Liver (tissue), 9 donors: ENCODE measurements around the gene SCAP. TPM values are rescaled to one million over a fixed set of nuclear protein-coding genes. Genes with fewer than 3 reads are reported as not detected.
A peak's percentile ranks its signal among the peaks of the same experiment; 100 is the strongest.

ENCODE experiments used
- DNase-seq: peaks from one replicate; pipeline ENCODE4 v3.0.0-alpha.2; 2017; ENCODE audit warnings: low spot score
- H3K27ac ChIP-seq, 2 donors: one replicate each; pipeline ENCODE4 v1.7.0; 2013; ENCODE audit warnings: inconsistent platforms in 2 of 2, low read length in 2 of 2, control low read depth in 1 of 2, low read depth in 1 of 2, mild to moderate bottlenecking in 1 of 2
- H3K27me3 ChIP-seq, 4 donors: one replicate each; pipeline versions ENCODE4 v1.6.1 to v1.7.0; 2013; ENCODE audit warnings: low read length in 3 of 4, inconsistent platforms in 1 of 4, mild to moderate bottlenecking in 1 of 4, moderate library complexity in 1 of 4; ENCODE audit not compliant: control insufficient read depth in 4 of 4, insufficient read depth in 4 of 4
- H3K36me3 ChIP-seq, 4 donors: one replicate each; pipeline versions ENCODE4 v1.6.1 to v1.7.0; 2013; ENCODE audit warnings: low read length in 3 of 4, mild to moderate bottlenecking in 3 of 4, low read depth in 1 of 4, moderate library complexity in 1 of 4; ENCODE audit not compliant: control insufficient read depth in 4 of 4, insufficient read depth in 3 of 4
- H3K4me1 ChIP-seq, 4 donors: one replicate each; pipeline versions ENCODE4 v1.6.1 to v1.7.0; 2013; ENCODE audit warnings: low read length in 3 of 4, mild to moderate bottlenecking in 3 of 4, moderate library complexity in 1 of 4; ENCODE audit not compliant: control insufficient read depth in 4 of 4, insufficient read depth in 4 of 4
- H3K4me3 ChIP-seq, 3 donors: one replicate each; pipeline versions ENCODE4 v1.6.1 to v1.7.0; 2013; ENCODE audit warnings: low read length in 3 of 3, control low read depth in 1 of 3, low read depth in 1 of 3, mild to moderate bottlenecking in 1 of 3
- H3K9ac ChIP-seq, 2 donors: one replicate each; pipeline ENCODE4 v1.7.0; 2013; ENCODE audit warnings: low read length in 2 of 2, mild to moderate bottlenecking in 2 of 2, moderate library complexity in 2 of 2, control low read depth in 1 of 2, low read depth in 1 of 2
- H3K9me3 ChIP-seq, 4 donors: one replicate each; pipeline versions ENCODE4 v1.6.1 to v1.7.0; 2013; ENCODE audit warnings: low read length in 3 of 4; ENCODE audit not compliant: control insufficient read depth in 4 of 4
- EGR1 ChIP-seq, 2 donors: IDR thresholded peaks; 2 replicates each; pipeline ENCODE4 v1.6.1; 2016 to 2018; ENCODE audit warnings: antibody characterized with exemption in 2 of 2, low read depth in 2 of 2
- FOXA1 ChIP-seq: IDR thresholded peaks from 2 replicates; pipeline ENCODE4 v1.6.1; 2016; ENCODE audit warnings: antibody characterized with exemption
- FOXA2 ChIP-seq: IDR thresholded peaks from 2 replicates; pipeline ENCODE4 v1.6.1; 2016; ENCODE audit warnings: antibody characterized with exemption
- GABPA ChIP-seq, 2 donors: IDR thresholded peaks in 1 of 2; conservative IDR thresholded peaks in 1 of 2; 2 replicates each; pipeline ENCODE4 v1.6.1; 2016; ENCODE audit warnings: antibody characterized with exemption in 2 of 2, mild to moderate bottlenecking in 1 of 2, moderate library complexity in 1 of 2
- HNF4A ChIP-seq, 2 donors: conservative IDR thresholded peaks; 2 replicates each; pipeline ENCODE4 v1.6.1; 2016; ENCODE audit warnings: antibody characterized with exemption in 2 of 2, mild to moderate bottlenecking in 2 of 2
- MAX ChIP-seq: IDR thresholded peaks from 2 replicates; pipeline ENCODE4 v1.6.1; 2016; ENCODE audit warnings: antibody characterized with exemption
- NR2F2 ChIP-seq: IDR thresholded peaks from 2 replicates; pipeline ENCODE4 v1.6.1; 2016; ENCODE audit warnings: antibody characterized with exemption
- RAD21 ChIP-seq, 2 donors: IDR thresholded peaks; 2 replicates each; pipeline ENCODE4 v1.6.1; 2016; ENCODE audit warnings: antibody characterized with exemption in 2 of 2, mild to moderate bottlenecking in 2 of 2
- REST ChIP-seq: IDR thresholded peaks from 2 replicates; pipeline ENCODE4 v1.6.1; 2016; ENCODE audit warnings: antibody characterized with exemption, mild to moderate bottlenecking
- TAF1 ChIP-seq: conservative IDR thresholded peaks from 2 replicates; pipeline ENCODE4 v1.6.1; 2016; ENCODE audit warnings: antibody characterized with exemption, mild to moderate bottlenecking
- YY1 ChIP-seq: IDR thresholded peaks from 2 replicates; pipeline ENCODE4 v1.6.1; 2016; ENCODE audit warnings: antibody characterized with exemption, mild to moderate bottlenecking
- ZBTB33 ChIP-seq: IDR thresholded peaks from 2 replicates; pipeline ENCODE4 v1.6.1; 2016; ENCODE audit warnings: antibody characterized with exemption
- WGBS: extraction: QIAGEN DNeasy Blood & Tissue Kit; methylation state at CpG from one replicate; pipeline ENCODE4 v1.1.7; 2013; 5-methylcytosine and 5-hydroxymethylcytosine counted together
- polyA plus RNA-seq, 2 donors: library from polyadenylated mRNA; stranded (reverse) in 1 of 2; unstranded in 1 of 2; fragments of 200-250 nt in 1 of 2; fragments of >200 nt in 1 of 2; fragmentation: Nextera tagmentation in 1 of 2; extraction: Ambion mirVana in 1 of 2; gene quantifications; one replicate each; pipeline versions ENCODE4 v1.2.1 to v1.2.3, GENCODE V29; 2013 to 2015
- total RNA-seq, 2 donors: library from RNA; depleted of rRNA; stranded (reverse); fragments of >200 nt; gene quantifications; one replicate each; pipeline ENCODE4 v1.2.3, GENCODE V29; 2014
- TF ChIP-seq, protein P1 (sequence below): IDR thresholded peaks from 2 replicates; pipeline ENCODE4 v1.6.1; 2016; ENCODE audit warnings: antibody characterized with exemption
- TF ChIP-seq, protein P2 (sequence below): fragments of 150-350 bp; IDR thresholded peaks from 2 replicates; pipeline ENCODE4 v1.5.1; 2017; ENCODE audit warnings: improper control_type of control experiment, low read depth, low read length; ENCODE audit not compliant: missing input control
- donor health status: healthy.
- donor health status: healthy.
- donor health status: healthy.
- donor health status: healthy.
- donor health status: healthy.

The SCAP gene
- total and polyA plus RNA-seq, 4 donors: 25.9 to 84.8 (median 59.3) TPM

GRCh38 chr3:47456984-47457383, 18.8 kb downstream of the SCAP start:
- Histone ChIP-seq H3K36me3 (peaks cover 0 to 2% (median 0%) of the 10 kb centered on the region in 4 donors), H3K9ac (no peak overlapping the region), H3K4me1 (peaks cover 4 to 26% (median 8%) of the 10 kb centered on the region in 4 donors), H3K4me3 (no peak overlapping the region), H3K27me3 (no peaks in the 10 kb centered on the region), H3K27ac (no peak overlapping the region), H3K9me3 (no peaks in the 10 kb centered on the region)
- no peak for DNase-seq
- no peak for TF ChIP-seq FOXA2
- TF ChIP-seq FOXA1: no peak
- TF ChIP-seq, protein P1, sequence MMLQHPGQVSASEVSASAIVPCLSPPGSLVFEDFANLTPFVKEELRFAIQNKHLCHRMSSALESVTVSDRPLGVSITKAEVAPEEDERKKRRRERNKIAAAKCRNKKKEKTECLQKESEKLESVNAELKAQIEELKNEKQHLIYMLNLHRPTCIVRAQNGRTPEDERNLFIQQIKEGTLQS: no peak
- no peak for TF ChIP-seq TAF1
- TF ChIP-seq MAX: no peak
- no peak for TF ChIP-seq NR2F2
- TF ChIP-seq EGR1 (IDR thresholded peaks at IDR 0.05; ENCODE audit: low read depth in 2 of 2): no peak
- TF ChIP-seq GABPA (IDR thresholded peaks at IDR 0.05 in 1 of 2, conservative IDR thresholded peaks at IDR 0.05 in 1 of 2): no peak
- TF ChIP-seq RAD21 (IDR thresholded peaks at IDR 0.05): no peak
- TF ChIP-seq YY1: no peak
- no peak for TF ChIP-seq ZBTB33
- no peak for TF ChIP-seq HNF4A (conservative IDR thresholded peaks at IDR 0.05)
- TF ChIP-seq, protein P2, sequence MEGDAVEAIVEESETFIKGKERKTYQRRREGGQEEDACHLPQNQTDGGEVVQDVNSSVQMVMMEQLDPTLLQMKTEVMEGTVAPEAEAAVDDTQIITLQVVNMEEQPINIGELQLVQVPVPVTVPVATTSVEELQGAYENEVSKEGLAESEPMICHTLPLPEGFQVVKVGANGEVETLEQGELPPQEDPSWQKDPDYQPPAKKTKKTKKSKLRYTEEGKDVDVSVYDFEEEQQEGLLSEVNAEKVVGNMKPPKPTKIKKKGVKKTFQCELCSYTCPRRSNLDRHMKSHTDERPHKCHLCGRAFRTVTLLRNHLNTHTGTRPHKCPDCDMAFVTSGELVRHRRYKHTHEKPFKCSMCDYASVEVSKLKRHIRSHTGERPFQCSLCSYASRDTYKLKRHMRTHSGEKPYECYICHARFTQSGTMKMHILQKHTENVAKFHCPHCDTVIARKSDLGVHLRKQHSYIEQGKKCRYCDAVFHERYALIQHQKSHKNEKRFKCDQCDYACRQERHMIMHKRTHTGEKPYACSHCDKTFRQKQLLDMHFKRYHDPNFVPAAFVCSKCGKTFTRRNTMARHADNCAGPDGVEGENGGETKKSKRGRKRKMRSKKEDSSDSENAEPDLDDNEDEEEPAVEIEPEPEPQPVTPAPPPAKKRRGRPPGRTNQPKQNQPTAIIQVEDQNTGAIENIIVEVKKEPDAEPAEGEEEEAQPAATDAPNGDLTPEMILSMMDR: no peak

DNA sequence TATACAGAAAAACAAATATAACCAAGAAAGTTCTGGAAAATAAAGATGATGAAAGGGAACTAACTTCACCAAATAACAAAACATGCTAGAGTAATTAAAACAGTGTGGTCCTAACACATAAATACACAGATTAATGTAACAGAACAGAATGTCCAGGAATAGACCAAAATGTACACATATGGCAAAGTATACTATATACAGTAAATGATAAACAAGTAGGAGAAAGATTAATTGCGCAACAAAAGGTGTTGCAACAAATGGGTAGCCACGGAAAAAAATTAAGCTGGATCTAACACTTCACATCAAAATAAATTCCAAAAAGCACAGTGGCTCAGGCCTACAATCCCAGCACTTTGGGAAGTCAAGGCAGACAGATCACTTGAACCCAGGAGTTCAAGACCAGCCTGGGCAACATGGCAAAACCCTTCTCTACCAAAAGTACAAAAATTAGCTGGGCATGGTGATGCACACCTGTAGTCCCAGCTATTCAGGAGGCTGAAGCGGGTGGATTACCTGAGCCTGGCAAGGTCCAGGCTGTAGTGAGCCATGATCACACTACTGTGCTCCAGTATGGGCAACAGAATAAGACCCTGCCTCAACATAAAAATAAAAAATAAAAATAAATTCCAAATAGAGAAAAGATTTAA, 19.8 kb downstream of the SCAP start:
- no peak for DNase-seq
- Histone ChIP-seq H3K36me3 (peaks cover 0 to 2% (median 0%) of the 10 kb centered on the region in 4 donors), H3K27me3 (no peaks in the 10 kb centered on the region), H3K4me3 (no peak overlapping the region), H3K4me1 (peaks cover 4 to 22% (median 8%) of the 10 kb centered on the region in 4 donors), H3K9me3 (no peaks in the 10 kb centered on the region), H3K9ac (no peak overlapping the region), H3K27ac (peak overlapping the region in 1 of 2 donors; percentile 7)
- 71% methylated on average over 3 of the region's 3 CpGs for WGBS
- TF ChIP-seq YY1: no peak
- TF ChIP-seq REST: no peak
- no peak for TF ChIP-seq ZBTB33
- TF ChIP-seq FOXA1: no peak
